Coronary artery (tissue), 2 donors: ENCODE results near the gene KIAA1586.

ENCODE experiments used
- DNase-seq: peaks from one replicate; pipeline ENCODE4 v3.0.0-alpha.2; 2017; ENCODE audit warnings: low spot score
- H3K27ac ChIP-seq, 2 donors: fragments of 200-600 bp; sonication (generic); one replicate each; pipeline ENCODE4 v1.5.1; 2016 to 2019
- H3K4me3 ChIP-seq: fragments of 200-600 bp; sonication (generic); 2 replicates; pipeline ENCODE4 v1.5.1; 2016; ENCODE audit warnings: mild to moderate bottlenecking, moderate library complexity
- TF ChIP-seq, protein P1 (sequence below): fragments of 200-600 bp; sonication (generic); IDR thresholded peaks from one replicate; pipeline ENCODE4 v1.5.1; 2019; ENCODE audit warnings: antibody characterized with exemption

Gene KIAA1586

GRCh38 chr6:57017069-57017468 lies 29.4 kb upstream of the KIAA1586 start:
- no peak overlapping the region for H3K4me3 ChIP-seq
- H3K27ac ChIP-seq: no peak overlapping the region
- DNase-seq: no peak
- TF ChIP-seq, protein P1, sequence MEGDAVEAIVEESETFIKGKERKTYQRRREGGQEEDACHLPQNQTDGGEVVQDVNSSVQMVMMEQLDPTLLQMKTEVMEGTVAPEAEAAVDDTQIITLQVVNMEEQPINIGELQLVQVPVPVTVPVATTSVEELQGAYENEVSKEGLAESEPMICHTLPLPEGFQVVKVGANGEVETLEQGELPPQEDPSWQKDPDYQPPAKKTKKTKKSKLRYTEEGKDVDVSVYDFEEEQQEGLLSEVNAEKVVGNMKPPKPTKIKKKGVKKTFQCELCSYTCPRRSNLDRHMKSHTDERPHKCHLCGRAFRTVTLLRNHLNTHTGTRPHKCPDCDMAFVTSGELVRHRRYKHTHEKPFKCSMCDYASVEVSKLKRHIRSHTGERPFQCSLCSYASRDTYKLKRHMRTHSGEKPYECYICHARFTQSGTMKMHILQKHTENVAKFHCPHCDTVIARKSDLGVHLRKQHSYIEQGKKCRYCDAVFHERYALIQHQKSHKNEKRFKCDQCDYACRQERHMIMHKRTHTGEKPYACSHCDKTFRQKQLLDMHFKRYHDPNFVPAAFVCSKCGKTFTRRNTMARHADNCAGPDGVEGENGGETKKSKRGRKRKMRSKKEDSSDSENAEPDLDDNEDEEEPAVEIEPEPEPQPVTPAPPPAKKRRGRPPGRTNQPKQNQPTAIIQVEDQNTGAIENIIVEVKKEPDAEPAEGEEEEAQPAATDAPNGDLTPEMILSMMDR: no peak

- TF ChIP-seq, protein P1: no peak
These were observed 28.7 kb upstream of the KIAA1586 start for GRCh38 chr6:57017841-57018240.

GRCh38 chr6:57019434-57019833 lies 27.1 kb upstream of the KIAA1586 start:
- no peak overlapping the region for H3K27ac ChIP-seq
- TF ChIP-seq, protein P1: no peak
- no peak overlapping the region for H3K4me3 ChIP-seq
- DNase-seq: no peak

More at GRCh38 chr6:57017841-57018240, 28.7 kb upstream of the KIAA1586 start:
- Histone ChIP-seq H3K27ac (no peak overlapping the region), H3K4me3 (no peak overlapping the region)
- DNase-seq: no peak

GRCh38 chr6:57021086-57021720 lies 25.3 kb upstream of the KIAA1586 start:
- TF ChIP-seq, protein P1: peak; percentile 37
- no peak for DNase-seq
- no peak overlapping the region for H3K27ac ChIP-seq
- H3K4me3 ChIP-seq: no peak overlapping the region

- Histone ChIP-seq H3K4me3 (no peak overlapping the region), H3K27ac (no peak overlapping the region)
- TF ChIP-seq, protein P1: no peak
- DNase-seq: no peak
These were observed 22.2 kb upstream of the KIAA1586 start for GRCh38 chr6:57024321-57024720.

DNA sequence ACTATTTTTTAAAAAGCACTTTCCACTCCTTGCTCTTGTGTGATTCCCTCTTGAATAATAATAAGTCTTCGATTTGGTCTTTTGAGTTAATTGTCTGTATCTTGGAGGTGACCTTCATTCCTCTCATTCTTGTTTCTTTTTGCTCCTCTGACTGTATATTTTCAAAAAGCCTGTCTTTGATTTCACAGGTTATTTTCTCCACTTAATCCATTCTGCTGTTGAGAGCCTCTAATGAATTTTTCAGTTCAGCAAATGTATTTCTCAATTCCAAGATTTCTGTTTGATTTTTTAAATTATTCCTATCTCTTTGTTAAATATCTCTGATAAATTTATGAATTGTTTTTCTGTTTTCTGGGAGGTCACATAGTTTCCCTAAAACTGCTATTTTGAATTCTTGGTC lies 21.7 kb upstream of the KIAA1586 start:
- no peak for DNase-seq
- H3K27ac ChIP-seq: no peak overlapping the region
- no peak overlapping the region for H3K4me3 ChIP-seq
- TF ChIP-seq, protein P1: no peak

GRCh38 chr6:57026001-57026400 lies 20.5 kb upstream of the KIAA1586 start:
- Histone ChIP-seq H3K27ac (no peak overlapping the region), H3K4me3 (no peak overlapping the region)
- TF ChIP-seq, protein P1: no peak
- DNase-seq: no peak
